Tibial nerve (tissue), 4 donors: ENCODE results near the gene CNTN6. TPM values are rescaled to one million over a fixed set of nuclear protein-coding genes. Genes with fewer than 3 reads are reported as not detected.

ENCODE experiments used
- DNase-seq, 2 donors: peaks; one replicate each; pipeline ENCODE4 v3.0.0-alpha.2; 2019; ENCODE audit warnings: low spot score in 2 of 2
- H3K27ac ChIP-seq, 4 donors: fragments of 200-600 bp; sonication (generic) in 3 of 4; one replicate each; pipeline ENCODE4 v1.5.1; 2017 to 2019; ENCODE audit warnings: mild to moderate bottlenecking in 1 of 4
- H3K27me3 ChIP-seq, 2 donors: fragments of 200-600 bp; sonication (generic) in 1 of 2; one replicate each; pipeline versions ENCODE4 v1.5.1 to v1.6.0; 2017 to 2019
- H3K36me3 ChIP-seq, 3 donors: fragments of 200-600 bp; sonication (generic); one replicate each; pipeline ENCODE4 v1.5.1; 2018 to 2019
- H3K4me1 ChIP-seq, 4 donors: fragments of 200-600 bp; sonication (generic) in 3 of 4; one replicate each; pipeline ENCODE4 v1.5.1; 2017 to 2019
- H3K4me3 ChIP-seq, 4 donors: fragments of 200-600 bp; sonication (generic) in 3 of 4; one replicate each; pipeline ENCODE4 v1.5.1; 2017 to 2019; ENCODE audit warnings: mild to moderate bottlenecking in 1 of 4, moderate library complexity in 1 of 4
- H3K9me3 ChIP-seq, 4 donors: fragments of 200-600 bp; sonication (generic) in 3 of 4; one replicate each; pipeline ENCODE4 v1.5.1; 2017 to 2019
- EP300 ChIP-seq, 2 donors: sonication (generic); formaldehyde crosslinking; IDR thresholded peaks; one replicate each; pipeline ENCODE4 v1.6.1; 2017; ENCODE audit warnings: antibody characterized with exemption in 2 of 2, mild to moderate bottlenecking in 1 of 2
- POLR2A ChIP-seq, 2 donors: fragments of 450-650 bp; IDR thresholded peaks; one replicate each; pipeline ENCODE4 v1.6.1; 2017; ENCODE audit warnings: antibody characterized with exemption in 2 of 2, mild to moderate bottlenecking in 2 of 2, moderate library complexity in 2 of 2
- WGBS, 2 donors: methylation state at CpG; one replicate each; pipeline ENCODE4 v1.1.5; 2018; 5-methylcytosine and 5-hydroxymethylcytosine counted together
- total RNA-seq, 4 donors: library from RNA; depleted of rRNA; stranded (reverse); fragments of >200 nt; gene quantifications; one replicate each; pipeline ENCODE4 v1.1.0, GENCODE V29; 2016
- TF ChIP-seq, protein P1 (sequence below), 5 experiments: fragments of 200-600 bp in 3 of 5; fragments of 450-650 bp in 2 of 5; sonication (generic) in 3 of 5; IDR thresholded peaks; one replicate each; pipeline ENCODE4 v1.5.1; 2016 to 2019; ENCODE audit warnings: antibody characterized with exemption in 5 of 5, mild to moderate bottlenecking in 3 of 5, moderate library complexity in 2 of 5

The CNTN6 gene
- total RNA-seq, 4 donors from 2014 or later: 0.20 TPM; not detected in 3

DNA sequence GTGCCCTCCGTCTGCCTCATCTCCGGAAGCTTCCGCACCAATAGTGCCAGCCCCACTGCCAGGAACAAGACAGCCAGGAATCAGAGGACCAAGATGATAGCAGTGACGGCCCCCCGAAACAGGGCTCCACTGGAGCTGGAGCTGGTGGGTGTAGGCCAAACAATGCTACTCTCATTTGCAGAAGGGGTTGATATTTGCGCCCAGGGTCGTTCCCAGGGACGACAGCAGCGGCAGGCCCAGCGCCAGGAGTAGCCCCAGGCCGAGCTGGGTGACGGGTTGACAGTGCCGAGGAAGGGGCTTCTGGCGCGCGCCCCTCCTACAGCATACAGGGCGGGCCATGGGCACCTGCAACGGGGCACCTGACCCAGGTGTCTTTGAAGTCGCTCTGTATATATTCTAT is 301.4 kb downstream of the CNTN6 start:
- DNase-seq: no peak
- Histone ChIP-seq H3K36me3 (no peaks in the 10 kb centered on the region), H3K27me3 (no peaks in the 10 kb centered on the region), H3K4me3 (no peak overlapping the region), H3K27ac (no peak overlapping the region), H3K9me3 (peaks cover 0 to 3% (median 0%) of the 10 kb centered on the region in 4 donors), H3K4me1 (no peaks in the 10 kb centered on the region)
- TF ChIP-seq EP300 (IDR thresholded peaks at IDR 0.05) (no peak), POLR2A (IDR thresholded peaks at IDR 0.05) (no peak)
- TF ChIP-seq, protein P1, sequence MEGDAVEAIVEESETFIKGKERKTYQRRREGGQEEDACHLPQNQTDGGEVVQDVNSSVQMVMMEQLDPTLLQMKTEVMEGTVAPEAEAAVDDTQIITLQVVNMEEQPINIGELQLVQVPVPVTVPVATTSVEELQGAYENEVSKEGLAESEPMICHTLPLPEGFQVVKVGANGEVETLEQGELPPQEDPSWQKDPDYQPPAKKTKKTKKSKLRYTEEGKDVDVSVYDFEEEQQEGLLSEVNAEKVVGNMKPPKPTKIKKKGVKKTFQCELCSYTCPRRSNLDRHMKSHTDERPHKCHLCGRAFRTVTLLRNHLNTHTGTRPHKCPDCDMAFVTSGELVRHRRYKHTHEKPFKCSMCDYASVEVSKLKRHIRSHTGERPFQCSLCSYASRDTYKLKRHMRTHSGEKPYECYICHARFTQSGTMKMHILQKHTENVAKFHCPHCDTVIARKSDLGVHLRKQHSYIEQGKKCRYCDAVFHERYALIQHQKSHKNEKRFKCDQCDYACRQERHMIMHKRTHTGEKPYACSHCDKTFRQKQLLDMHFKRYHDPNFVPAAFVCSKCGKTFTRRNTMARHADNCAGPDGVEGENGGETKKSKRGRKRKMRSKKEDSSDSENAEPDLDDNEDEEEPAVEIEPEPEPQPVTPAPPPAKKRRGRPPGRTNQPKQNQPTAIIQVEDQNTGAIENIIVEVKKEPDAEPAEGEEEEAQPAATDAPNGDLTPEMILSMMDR (IDR thresholded peaks at IDR 0.05): no peak
- 87 to 95% methylated on average over 19 of the region's 19 CpGs for WGBS, 2 donors

DNA sequence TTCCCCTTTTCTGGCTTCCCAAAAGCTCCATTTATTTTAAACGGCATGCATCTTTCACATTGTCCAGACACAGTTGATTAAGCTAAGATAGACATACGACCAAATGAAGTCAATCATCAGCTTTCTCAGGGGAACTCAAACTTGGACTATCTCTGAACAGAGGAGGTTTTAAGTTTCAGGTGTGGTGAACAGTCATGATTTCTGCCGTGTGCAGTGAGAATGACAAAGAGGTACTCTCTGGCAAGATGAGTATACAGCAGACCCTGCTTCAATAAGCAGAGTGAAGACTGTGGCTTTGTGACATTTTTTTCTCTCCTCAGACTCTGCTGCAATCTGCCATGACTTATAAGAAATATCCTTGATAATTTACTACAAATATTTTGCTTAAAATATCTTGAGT is 307.7 kb downstream of the CNTN6 start:
- no peak for DNase-seq
- Histone ChIP-seq H3K27ac (no peak overlapping the region), H3K36me3 (no peaks in the 10 kb centered on the region), H3K27me3 (no peaks in the 10 kb centered on the region), H3K4me3 (no peak overlapping the region), H3K4me1 (no peaks in the 10 kb centered on the region), H3K9me3 (no peaks in the 10 kb centered on the region)
- TF ChIP-seq POLR2A (IDR thresholded peaks at IDR 0.05): no peak
- 77 to 78% methylated on average over 3 of the region's 3 CpGs for WGBS, 2 donors

DNA sequence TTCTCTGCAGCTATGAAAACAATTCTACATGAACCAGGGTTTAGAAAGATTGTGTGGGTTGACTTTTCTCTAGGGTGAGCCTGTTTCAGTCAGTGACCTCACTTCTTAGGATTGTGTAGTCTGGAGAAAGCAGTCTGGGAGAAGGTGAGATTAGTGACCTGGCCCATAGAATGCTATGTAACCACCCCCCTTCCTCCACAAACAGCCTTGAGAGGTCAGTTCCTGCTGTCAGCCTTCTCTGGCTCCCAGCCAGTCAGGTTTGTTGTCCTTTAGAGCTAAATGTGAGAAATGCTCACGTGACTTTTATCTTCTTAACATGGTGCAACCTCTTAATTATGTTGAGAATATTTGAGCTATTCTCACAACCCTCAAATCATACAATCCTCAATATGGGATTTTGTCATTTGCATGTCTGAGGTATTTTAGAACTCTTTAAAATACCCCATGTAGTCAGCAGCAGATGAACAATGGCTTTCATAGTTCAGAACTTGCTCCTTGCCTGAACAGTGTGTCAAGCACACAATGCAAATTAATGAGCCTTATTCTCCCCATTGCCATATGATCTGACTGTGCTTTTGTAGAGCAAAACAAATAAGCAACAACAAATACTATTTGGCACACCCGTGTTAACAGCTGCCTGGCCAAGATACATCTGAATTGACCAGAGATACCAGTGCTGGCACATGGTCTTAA is 311.6 kb downstream of the CNTN6 start:
- no peaks in the 10 kb centered on the region for H3K4me1 ChIP-seq
- no peak overlapping the region for H3K27ac ChIP-seq
- H3K36me3 ChIP-seq: no peaks in the 10 kb centered on the region
- H3K27me3 ChIP-seq: no peaks in the 10 kb centered on the region
- no peaks in the 10 kb centered on the region for H3K9me3 ChIP-seq
- WGBS, 2 donors: 29 to 34% methylated on average over 2 of the region's 2 CpGs
- no peak for DNase-seq
- no peak overlapping the region for H3K4me3 ChIP-seq
- TF ChIP-seq, protein P1 (IDR thresholded peaks at IDR 0.05): no peak
- TF ChIP-seq EP300 (IDR thresholded peaks at IDR 0.05): no peak
- TF ChIP-seq POLR2A (IDR thresholded peaks at IDR 0.05): no peak

DNA sequence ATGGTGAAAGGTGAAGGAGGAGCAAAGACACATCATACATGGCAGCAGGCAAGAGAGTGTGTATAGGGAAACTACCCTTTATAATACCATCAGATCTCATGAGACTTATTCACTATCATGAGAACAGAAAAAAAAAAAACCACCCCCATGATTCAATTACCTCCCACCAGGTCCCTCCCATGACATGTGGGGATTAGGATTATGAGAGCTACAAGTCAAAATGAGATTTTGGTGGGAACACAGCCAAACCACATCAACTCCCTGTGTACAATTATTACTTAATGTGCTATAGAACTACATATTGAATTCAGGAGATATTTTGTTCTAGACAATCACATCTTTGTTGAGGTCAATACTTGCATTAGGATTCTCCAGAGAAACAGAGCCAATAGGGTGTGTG is 313.4 kb downstream of the CNTN6 start:
- DNase-seq: no peak
- no peak overlapping the region for H3K4me3 ChIP-seq
- H3K27me3 ChIP-seq: no peaks in the 10 kb centered on the region
- H3K4me1 ChIP-seq: no peaks in the 10 kb centered on the region
- H3K9me3 ChIP-seq: no peaks in the 10 kb centered on the region
- no peak overlapping the region for H3K27ac ChIP-seq
- H3K36me3 ChIP-seq: no peaks in the 10 kb centered on the region
- TF ChIP-seq EP300 (IDR thresholded peaks at IDR 0.05) (no peak), POLR2A (IDR thresholded peaks at IDR 0.05) (no peak)
- TF ChIP-seq, protein P1 (IDR thresholded peaks at IDR 0.05): no peak

DNA sequence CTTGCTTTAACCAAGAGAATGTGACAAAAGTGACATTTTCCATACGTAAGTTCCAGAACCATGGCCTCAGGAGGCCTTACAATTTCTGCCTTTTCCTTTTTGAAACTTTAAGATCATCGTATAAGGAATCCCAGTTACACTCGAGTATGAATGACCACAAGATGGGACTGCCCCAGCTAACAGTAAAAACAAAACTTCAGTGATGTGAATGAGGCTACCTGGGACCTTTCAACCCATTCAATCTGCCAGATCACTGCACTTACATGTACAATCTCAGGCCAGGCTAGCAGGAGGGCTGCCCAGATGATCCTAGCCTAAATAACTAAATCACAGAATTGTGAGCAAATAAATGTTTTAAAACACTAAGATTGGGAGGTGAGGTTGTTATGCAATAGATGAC is 328.8 kb downstream of the CNTN6 start:
- no peak overlapping the region for H3K4me3 ChIP-seq
- no peaks in the 10 kb centered on the region for H3K9me3 ChIP-seq
- H3K27me3 ChIP-seq: no peaks in the 10 kb centered on the region
- no peak overlapping the region for H3K27ac ChIP-seq
- H3K36me3 ChIP-seq: no peaks in the 10 kb centered on the region
- 81% methylated on average over 3 of the region's 3 CpGs for WGBS, 2 donors
- TF ChIP-seq POLR2A (IDR thresholded peaks at IDR 0.05): no peak
- TF ChIP-seq, protein P1 (IDR thresholded peaks at IDR 0.05): no peak
- TF ChIP-seq EP300 (IDR thresholded peaks at IDR 0.05): no peak
- DNase-seq: no peak
- no peaks in the 10 kb centered on the region for H3K4me1 ChIP-seq
